Measurements from ENCODE around the gene RASEF.
A peak's percentile ranks its signal among the peaks of the same experiment; 100 is the strongest.

Gene RASEF

GRCh38 chr9:83069651-83070050 is 6.7 kb upstream of the RASEF start:
- TF ChIP-seq, protein P1, sequence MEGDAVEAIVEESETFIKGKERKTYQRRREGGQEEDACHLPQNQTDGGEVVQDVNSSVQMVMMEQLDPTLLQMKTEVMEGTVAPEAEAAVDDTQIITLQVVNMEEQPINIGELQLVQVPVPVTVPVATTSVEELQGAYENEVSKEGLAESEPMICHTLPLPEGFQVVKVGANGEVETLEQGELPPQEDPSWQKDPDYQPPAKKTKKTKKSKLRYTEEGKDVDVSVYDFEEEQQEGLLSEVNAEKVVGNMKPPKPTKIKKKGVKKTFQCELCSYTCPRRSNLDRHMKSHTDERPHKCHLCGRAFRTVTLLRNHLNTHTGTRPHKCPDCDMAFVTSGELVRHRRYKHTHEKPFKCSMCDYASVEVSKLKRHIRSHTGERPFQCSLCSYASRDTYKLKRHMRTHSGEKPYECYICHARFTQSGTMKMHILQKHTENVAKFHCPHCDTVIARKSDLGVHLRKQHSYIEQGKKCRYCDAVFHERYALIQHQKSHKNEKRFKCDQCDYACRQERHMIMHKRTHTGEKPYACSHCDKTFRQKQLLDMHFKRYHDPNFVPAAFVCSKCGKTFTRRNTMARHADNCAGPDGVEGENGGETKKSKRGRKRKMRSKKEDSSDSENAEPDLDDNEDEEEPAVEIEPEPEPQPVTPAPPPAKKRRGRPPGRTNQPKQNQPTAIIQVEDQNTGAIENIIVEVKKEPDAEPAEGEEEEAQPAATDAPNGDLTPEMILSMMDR (IDR thresholded peaks at IDR 0.05; ENCODE audit: low read depth, low read length): no peak
- Histone ChIP-seq H3K4me1 (no peaks in the 10 kb centered on the region), H3K9me3 (no peaks in the 10 kb centered on the region), H3K27me3 (no peaks in the 10 kb centered on the region), H3K4me3 (ENCODE audit: low read depth, low read length) (no peak overlapping the region), H3K36me3 (no peaks in the 10 kb centered on the region)
- DNase-seq: no peak

DNA sequence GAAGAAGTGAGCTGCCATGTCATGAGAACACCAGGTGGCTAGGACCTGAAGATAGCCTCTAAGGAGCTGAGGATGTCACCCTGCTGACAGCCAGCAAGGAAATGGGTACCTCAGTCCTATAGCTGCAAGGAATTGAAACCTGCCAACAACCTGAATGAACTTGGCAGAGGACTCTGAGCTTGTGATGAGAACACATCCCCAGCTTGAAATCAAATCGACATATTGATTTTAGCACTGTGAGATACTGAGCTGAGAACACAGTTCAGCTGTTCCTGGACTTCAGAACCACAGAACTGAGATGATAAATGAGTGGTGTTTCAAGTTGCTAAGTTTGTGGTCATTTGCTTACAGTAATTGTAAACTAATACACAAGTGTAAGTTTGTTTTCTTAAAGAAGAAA is 5.5 kb upstream of the RASEF start:
- DNase-seq: no peak
- H3K4me1 ChIP-seq: no peaks in the 10 kb centered on the region
- no peaks in the 10 kb centered on the region for H3K9me3 ChIP-seq
- no peaks in the 10 kb centered on the region for H3K36me3 ChIP-seq
- H3K4me3 ChIP-seq (ENCODE audit: low read depth, low read length): no peak overlapping the region
- no peaks in the 10 kb centered on the region for H3K27me3 ChIP-seq
- TF ChIP-seq, protein P1 (IDR thresholded peaks at IDR 0.05; ENCODE audit: low read depth, low read length): no peak

DNA sequence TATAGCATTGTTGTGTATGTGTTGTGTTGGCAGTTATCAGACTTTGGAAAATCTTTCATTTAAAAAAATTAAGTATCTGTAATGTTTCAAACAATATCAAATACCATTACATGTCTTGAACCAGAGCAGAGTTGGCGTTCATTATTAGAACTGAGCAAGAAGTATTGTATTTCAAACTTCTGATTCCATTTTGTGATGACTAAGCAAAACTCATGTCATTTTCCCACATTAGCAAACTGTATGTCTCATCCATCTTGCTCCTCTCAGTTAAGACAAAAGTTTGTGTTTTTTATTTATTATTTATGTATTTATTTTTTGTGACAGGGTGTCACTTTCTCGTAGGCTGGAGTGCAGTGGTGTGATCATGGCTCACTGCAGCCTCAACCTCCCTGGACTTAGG is 4.6 kb upstream of the RASEF start:
- no peaks in the 10 kb centered on the region for H3K4me1 ChIP-seq
- TF ChIP-seq, protein P1 (IDR thresholded peaks at IDR 0.05; ENCODE audit: low read depth, low read length): no peak
- no peaks in the 10 kb centered on the region for H3K27me3 ChIP-seq
- no peak for DNase-seq
- no peaks in the 10 kb centered on the region for H3K36me3 ChIP-seq
- H3K9me3 ChIP-seq: no peaks in the 10 kb centered on the region
- no peak overlapping the region for H3K4me3 ChIP-seq (ENCODE audit: low read depth, low read length)

GRCh38 chr9:83066771-83067170 is 3.8 kb upstream of the RASEF start:
- H3K4me3 ChIP-seq (ENCODE audit: low read depth, low read length): no peak overlapping the region
- no peaks in the 10 kb centered on the region for H3K27me3 ChIP-seq
- H3K9me3 ChIP-seq: no peaks in the 10 kb centered on the region
- TF ChIP-seq, protein P1 (IDR thresholded peaks at IDR 0.05; ENCODE audit: low read depth, low read length): no peak
- no peak for DNase-seq
- H3K36me3 ChIP-seq: no peaks in the 10 kb centered on the region
- no peaks in the 10 kb centered on the region for H3K4me1 ChIP-seq

- Histone ChIP-seq H3K9me3 (no peaks in the 10 kb centered on the region), H3K4me3 (ENCODE audit: low read depth, low read length) (no peak overlapping the region), H3K4me1 (peaks cover 5% of the 10 kb centered on the region), H3K27me3 (no peaks in the 10 kb centered on the region), H3K36me3 (no peaks in the 10 kb centered on the region)
- TF ChIP-seq, protein P1 (IDR thresholded peaks at IDR 0.05; ENCODE audit: low read depth, low read length): no peak
- no peak for DNase-seq
Measured at GRCh38 chr9:83065233-83065632, 2.3 kb upstream of the RASEF start.

DNA sequence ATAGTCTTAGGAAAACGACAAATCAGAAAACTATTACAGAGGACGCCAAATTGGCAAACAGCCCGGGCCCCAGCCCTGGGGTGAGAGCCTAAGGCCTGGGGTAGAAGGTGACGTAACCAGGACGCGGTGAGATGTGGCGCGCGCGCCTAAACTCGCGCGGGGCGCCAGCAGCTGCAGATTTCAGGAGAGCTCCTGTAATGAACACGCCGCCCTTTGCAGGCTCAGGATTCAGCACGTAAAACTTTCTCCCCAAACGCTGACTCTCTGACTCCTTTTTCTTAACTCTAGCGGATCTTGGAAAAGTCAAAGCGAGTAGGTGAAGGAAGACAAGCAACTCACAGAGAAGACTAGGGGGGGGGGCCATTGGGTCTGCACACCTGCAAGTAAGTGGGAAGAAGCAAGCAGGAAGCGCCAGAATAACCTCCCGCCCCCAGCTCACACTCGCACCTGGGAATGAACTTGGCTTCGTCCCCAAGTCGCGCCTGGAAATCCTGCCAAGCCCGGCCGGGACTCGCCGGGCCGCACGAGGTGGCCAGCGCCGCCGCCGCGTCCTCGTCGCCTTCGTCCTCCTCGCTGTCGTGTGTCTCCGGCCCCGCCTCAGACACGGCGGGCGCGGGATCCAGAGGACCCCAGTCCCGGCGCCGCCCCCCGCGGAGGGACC is 822 bp downstream of the RASEF start:
- peak; percentile 79 for DNase-seq
- no peaks in the 10 kb centered on the region for H3K27me3 ChIP-seq
- TF ChIP-seq, protein P1 (IDR thresholded peaks at IDR 0.05; ENCODE audit: low read depth, low read length): no peak

More for the DNA sequence above, 822 bp downstream of the RASEF start:
- Histone ChIP-seq H3K4me3 (ENCODE audit: low read depth, low read length) (peak overlapping the region; percentile 83), H3K9me3 (no peaks in the 10 kb centered on the region), H3K36me3 (no peaks in the 10 kb centered on the region), H3K4me1 (peaks cover 7% of the 10 kb centered on the region)
